ENCODE measurements around the gene TPPP.
"Not testable (repeated sequence)": the region's sequence is repeated elsewhere in the genome, so short reads cannot be mapped to it uniquely, and the experiment has no call there.

Gene TPPP

DNA sequence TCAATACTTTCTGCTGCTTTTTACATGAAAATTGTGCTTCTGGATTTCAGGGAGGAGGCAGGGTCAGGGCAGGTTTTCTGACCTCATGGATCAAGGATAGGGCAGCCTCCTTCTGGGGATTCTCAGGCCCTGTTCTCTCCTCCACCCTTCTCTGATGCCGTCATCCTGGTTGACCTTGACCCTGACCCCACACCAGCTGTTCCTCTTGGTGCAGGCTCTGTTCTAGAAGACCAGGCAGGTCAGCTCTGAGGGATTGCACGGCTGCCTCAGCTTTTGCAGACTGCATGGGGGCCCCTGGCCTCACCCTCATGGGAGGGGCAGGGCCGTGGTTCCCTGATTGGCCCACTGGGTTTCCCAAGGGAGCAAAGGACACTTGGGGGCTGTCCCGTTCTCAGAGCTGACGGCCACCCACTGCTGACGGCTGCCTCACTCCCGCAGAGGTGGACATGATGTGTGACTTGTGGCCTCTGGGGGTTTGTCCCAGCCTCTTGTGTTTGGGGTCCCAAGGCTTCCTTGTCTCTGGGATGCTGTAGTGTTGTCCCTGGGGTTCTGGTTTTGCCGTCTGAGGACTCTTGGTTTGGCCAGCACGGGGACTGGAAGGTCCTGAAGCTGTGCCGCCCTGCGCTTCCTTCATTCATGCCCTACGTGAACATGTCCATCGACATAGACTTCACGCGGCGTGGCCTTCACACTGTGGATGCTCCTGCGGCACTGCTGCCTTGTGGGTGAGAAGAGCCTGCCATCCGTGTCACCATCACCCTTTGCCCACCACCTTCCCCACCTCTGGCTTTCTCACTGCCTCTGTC, 46.6 kb downstream of the TPPP start:
- no peak for DNase-seq

DNA sequence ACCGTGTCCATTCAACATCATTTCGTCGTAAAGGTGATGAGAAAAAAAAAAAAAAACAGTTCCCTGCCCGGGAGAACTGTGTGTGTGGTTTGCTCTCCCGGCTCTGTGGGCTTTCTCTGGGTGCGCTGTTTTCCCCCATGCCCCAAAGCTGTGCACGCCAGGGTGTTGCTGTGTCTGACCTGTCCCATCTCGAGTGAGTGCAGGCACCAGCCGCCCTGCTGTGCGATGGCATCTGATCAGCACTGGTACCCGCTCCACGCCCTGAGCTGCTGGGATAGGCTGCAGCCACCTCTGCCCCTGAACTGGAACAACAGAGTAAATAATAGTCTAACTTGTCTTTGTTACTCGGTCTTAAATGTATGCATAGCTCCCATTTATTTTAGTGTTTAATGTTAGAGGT, 47.7 kb downstream of the TPPP start:
- no peak for DNase-seq

GRCh38 chr5:644971-645370, 48.2 kb downstream of the TPPP start:
- no peak for DNase-seq

DNA sequence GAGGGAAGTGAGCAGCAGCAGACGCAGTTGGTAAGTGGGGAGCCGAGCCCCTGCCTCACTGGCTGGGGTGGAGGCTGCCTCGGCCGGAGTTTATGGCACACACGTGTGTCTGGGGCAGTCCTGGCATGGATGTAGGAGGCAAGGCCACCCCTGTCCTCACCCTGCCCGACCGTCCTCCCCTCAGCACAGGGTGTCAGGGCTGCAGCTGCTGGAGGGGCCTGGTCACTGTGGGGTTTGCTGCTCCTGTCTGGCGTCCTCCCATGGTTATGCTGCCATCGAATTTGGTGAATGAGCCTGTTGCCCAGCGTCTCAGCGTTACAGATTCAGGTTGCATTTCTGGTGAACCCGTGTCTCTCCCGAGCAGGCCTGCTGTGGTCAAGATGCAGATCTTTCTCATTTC, 48.6 kb downstream of the TPPP start:
- DNase-seq: peak; percentile 23

GRCh38 chr5:643811-644271, 49.3 kb downstream of the TPPP start:
- DNase-seq: peak; percentile 28

DNA sequence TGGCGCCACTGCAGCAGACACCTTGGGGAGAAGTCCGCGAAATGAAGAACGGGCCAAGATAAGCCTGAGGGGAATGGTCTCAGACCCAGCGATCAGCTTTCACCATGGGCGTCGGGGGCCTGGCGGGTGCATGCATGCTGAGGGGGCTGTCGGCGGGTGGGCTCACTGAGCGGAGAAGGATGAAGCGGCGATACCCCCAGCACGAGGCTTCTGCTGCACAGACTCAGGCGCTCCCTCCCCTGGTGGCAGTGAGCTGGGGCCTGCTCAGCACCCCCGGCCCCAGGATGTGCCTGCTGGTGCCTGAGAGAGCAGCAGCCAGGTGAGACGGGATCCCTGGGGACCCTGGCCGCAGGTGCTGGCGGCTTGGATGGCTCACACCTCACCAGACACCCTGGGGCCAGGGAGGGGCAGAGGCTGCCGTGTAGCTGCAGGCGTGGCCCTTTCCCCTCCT, 49.8 kb downstream of the TPPP start:
- no peak for DNase-seq

DNA sequence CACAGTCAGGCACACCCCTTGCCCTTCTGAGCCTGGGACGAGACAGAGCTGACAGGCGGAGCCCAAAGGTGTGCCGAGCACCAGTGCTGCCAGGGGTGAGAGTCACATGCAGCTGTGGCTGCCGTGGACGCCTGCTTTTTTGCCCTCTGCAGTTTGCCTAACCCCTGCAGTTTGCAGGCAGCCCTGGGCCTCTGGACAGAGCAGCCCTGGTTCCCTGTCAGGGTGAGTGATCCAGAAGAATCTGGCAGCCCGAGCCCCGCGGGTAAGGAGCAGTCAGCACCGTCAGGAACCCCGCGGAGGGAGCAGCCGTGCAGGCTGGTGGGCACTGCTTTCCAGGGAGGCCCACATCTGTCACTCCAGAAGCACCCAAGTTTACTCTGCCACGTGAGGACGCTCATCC, 50.7 kb downstream of the TPPP start:
- DNase-seq: no peak

- no peak for DNase-seq
Measured at GRCh38 chr5:641331-641765, 51.8 kb downstream of the TPPP start.

DNA sequence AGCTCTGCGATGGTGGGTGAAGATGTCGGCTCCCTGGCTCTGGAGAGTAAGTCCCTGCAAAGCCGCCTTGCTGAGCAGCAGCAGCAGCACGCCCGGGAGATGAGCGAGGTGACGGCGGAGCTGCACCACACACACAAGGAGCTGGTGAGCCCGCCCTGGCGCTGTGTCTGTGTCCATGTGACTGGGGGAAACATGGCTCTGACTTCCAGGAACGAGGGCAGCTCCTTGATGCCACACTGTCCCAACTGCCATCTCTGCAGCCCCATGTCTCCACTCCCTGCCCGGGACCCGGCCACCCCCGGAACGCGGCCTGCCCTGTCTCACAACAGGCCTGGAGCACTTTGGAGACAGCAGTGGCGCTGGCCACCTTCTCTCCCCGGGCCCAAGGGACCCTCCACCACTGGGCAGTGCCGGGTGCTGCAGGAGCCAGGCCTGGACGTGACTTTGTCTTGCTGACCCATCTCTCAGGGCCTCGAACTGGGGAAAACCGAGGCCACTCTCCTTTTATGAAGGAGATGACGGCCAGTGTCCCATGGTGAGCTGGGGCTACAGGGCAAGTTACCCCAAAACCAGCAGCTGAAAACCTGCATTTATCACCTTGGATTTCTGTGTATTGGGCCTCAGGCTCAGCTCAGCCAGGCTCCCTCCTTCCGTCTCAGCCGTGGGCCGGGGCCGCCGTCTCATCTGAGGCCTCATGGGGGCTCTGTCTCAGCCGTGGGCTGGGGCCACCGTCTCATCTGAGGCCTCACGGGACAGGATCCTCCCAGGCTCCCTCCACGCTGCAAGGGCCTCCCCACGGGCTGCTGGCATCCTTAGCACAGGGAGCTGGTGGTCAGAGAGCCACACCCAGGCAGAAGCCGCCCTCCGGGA, 52.5 kb downstream of the TPPP start:
- no peak for DNase-seq

DNA sequence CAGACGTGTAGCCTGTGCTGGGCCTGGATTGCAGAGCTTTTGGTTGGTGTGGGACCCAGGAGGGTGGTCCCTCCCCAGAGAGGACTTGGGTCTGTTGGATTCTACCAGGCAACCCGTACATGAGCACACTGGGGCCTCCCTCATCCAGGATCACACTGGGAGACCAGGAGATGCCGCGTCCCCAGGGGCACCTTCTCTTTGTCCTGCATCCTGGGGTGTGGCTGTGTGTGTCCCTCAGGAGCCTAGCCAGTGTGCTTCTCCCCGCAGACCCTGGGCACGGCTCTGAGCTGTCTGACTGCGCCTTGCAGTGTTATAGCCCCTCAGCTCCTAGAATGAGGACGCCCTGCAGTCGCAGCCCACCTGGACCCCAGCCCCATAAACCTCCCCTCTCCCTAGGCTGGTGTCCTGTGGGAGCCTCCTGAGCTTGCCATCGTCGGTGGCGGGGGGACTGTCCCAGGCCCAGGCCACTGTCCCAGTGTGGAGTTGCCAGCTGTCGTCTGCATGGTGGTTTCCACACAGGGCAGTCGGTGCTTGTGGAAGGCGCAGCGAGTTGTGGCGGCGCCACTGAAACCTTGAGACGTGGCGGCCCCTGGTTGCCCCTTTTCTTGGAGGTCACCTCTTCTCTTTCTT, 53.5 kb downstream of the TPPP start:
- DNase-seq: no peak

DNA sequence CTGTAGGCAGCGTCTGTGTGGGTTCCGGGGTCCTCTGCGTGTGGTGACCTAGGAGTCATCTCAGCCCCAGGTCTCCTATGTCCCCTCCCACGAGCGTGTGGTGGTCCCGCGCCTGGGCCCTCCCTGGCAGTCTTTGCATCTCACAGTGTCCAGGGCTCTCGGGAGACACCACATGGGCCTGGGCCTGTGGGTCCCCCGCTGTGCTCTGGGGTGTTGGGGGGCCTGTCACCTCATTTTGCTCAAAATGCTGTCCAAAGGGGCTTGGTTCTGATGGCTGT, 54.0 kb downstream of the TPPP start:
- DNase-seq: no peak

GRCh38 chr5:638501-639252, 54.5 kb downstream of the TPPP start:
- no peak for DNase-seq

DNA sequence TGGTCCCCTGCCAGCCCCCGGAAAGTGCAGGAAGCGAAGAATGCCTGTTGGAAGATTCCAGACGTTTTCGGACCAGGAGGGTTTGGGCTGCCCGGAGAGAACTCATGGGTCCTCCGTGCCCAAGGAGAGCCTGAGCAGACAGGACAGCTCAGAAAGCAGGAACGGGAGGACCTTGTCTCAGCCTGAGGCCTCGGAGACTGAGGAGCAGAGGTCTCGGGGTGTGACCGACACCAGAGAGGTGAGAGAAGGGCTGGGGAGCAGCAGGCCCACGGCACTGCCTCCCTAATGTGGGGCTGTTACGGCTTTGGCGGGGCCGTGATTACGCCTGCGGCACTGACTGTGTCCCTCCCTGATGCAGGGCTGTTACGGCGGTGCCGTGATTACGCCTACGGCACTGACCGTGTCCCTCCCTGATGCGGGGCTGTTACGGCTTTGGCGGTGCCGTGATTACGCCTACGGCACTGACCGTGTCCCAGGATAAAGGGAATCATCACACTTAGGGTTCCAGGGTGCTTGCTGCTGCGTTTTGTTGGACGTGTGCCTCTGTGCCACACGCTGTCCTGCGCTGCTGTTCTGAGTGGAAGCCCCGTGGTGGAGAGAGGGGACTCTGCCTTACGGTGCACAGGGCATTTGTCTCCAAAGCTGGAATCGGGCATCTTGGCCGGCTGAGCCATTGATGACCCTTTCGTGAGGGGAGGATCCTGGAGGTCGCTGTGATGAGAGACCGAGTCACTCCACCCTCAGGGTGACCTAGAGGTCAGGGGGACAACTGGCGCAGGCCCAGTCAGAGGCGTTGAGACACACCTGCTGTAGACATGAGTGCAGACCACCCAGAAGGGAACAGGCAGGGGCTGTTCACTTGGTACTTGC, 55.3 kb downstream of the TPPP start:
- no peak for DNase-seq

DNA sequence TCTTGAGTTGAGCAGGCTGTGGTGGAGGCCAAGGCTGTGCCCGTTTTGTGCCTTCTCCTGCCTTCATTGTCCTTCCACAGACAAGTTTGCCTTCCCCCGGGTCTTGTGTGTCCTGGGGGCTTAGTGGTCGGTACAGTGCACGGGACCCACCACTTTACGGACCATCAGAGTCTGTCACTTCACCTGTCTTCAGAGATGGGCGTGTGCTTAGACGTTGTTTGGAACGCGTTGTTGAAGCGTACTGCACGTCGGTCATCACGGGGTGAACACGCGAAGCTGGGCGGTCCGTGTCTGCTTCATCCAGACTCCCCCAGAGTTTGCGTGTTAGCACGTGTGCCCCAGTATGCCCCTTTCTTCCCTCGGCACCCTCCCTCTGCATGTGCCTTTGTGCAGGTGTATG, 56.2 kb downstream of the TPPP start:
- DNase-seq: no peak

- DNase-seq: no peak
Measured at GRCh38 chr5:635306-636055, 57.7 kb downstream of the TPPP start.

- DNase-seq: no peak
Measured at GRCh38 chr5:634191-634590, 59.0 kb downstream of the TPPP start.

GRCh38 chr5:633501-633955, 59.6 kb downstream of the TPPP start:
- DNase-seq: no peak

GRCh38 chr5:628351-629205, 64.6 kb downstream of the TPPP start:
- DNase-seq: not testable (repeated sequence)

- no peak for DNase-seq
Measured at GRCh38 chr5:627840-628239, 65.3 kb downstream of the TPPP start.

DNA sequence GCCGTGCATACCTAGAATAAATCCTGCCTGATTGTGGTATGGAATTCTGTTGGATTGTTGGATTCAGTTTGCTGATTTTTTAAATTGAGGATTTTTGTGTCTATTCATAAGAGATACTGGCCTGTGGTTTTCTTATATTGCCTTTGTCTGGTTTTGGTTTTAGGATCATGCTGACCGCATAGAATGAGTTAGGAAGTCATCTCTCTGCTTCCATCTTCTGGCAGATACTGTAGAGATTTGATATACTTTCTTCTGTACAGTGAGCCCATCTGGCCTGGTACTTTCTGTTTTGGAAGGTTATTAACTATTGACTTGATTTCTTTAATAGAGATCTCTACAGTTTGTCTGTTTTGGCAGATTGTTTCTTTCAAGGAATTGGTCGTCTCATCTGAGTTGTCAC, 66.3 kb downstream of the TPPP start:
- no peak for DNase-seq

Data from right kidney (tissue), 1 donor.